HG02943 (cell line): ENCODE measurements around the gene HPCAL1.

ENCODE experiments used
- ATAC-seq: cut with Tn5 transposase; IDR thresholded peaks from one replicate; pipeline ENCODE4 v1.9.1; 2021; ENCODE audit warnings: mild to moderate bottlenecking, low read depth, moderate library complexity; ENCODE audit not compliant: unreplicated experiment

HPCAL1 gene

DNA sequence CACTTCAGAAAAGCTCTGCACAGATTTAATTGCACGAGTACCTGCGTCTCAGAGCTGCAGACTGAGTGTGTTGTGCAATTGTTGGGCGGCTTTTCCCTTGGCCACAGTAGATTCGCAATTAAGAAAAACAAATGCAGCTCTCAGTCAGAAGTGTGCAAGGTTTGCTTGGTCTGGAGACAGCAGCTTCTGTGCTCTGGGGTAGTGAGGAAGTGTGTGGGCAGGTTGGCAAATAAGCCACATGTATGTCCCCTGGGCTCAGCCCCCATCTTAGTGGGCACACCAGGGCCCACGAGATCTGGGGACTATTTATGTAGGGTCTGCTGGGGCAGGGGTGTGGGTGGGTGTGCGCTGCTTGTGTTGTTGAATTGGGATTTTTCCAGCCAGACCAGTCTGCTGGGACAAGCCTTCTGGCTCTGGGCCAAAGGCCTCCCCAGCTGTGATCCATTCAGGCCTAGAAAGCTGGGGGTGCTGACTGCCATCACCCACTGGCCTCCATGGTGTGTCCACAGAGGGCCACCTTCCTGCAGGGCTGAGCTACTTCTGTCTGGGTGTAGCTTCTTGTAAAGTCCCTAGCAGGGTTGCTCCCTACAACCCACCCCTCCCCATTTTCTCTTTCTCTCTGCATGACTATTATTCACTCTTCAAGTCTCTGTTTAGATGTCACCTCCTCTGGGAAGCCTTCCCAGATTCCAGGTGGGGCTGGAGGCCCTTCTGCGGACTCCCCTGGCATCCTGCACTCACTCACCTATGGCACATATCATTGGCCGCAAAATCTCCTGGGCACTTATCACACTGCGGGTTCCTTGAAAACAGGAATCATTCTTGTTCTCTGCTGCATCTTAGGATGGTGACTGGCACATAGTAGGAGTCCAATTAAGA, 77.6 kb downstream of the HPCAL1 start:
- no peak for ATAC-seq

DNA sequence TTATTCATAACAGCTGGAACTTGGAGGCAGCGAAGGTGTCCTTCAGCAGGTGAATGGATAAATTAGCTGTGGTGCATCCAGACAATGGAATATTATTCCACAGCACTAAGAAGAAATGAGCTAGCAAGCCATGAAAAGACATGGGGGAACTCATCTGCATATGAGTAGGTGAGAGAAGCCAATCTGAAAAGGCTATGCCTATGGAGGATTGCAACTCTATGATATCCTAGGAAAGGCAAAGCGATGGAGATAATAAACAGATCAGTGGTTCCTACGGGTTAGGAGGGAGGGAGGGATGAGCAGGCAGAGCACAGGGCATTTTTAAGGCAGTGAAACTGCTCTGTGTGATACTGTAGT, 79.3 kb downstream of the HPCAL1 start:
- ATAC-seq, result no peak

DNA sequence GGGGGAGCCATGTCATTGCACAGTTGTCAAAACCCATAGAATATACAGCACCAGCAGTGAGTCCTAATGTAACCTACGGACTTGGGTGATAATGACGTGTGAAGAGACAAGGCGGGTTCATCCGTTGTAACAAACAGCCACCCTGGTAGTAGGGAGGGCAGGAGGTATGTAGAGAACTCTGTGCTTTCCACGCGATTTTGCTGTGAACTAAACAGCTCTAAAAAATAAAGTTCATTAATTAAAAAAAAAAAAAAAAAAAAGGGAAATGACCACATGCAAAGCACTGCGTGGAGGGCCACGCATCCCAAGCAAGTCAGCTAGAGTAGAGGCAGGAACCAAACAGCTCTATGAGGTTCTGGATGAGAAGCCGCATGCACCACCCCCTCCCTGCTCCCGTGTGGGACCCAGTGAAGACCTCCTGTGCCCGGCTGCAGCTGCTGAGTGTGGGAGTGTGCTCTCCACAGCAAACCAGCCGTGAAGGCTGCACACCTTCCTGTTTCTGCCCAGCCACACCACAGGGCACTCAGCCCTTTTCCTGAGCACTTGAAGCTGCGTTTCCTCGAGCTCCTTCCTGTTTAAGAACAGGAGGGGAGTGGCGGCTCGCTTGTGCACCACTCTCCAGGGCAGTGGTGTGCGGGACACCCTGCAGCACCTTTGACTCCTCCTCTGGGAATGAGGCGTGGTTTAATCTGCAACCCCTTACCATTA, 79.8 kb downstream of the HPCAL1 start:
- ATAC-seq, result peak; percentile 50

DNA sequence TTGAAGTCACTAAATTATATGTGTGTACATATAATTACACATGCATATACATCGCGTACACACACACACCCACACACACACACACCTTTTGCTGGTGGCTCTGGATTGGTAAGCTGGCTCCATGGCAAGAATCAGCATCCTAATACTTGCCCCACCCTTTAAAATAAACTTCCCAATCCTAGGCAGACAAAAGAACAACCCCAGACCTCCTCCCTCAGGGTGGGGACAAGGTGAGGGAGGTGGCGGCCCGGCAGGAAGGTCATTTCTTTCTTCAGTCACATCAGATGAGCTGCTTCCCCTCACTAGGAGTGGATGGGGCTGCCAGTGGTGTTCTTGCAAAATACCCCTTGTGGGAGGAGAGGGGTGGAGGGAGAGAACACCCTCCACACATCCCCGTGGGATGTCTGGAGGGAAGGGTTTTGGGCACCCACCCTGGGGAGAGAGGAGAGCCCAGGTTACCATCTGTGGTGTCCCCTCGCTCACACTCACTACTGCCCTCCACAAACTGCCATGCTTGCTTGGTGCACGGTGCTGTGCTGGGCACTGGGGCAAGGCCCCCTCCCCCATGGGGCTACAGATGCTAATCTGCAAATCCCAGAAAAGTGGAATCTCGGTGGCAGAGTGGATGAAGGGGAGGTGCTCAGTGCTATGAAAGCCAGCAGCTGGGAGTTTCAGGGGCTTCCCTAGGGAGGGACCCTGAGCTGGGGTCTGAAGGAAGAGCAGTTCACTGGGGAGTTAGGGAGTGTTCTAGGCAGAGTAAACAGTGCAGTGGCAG, 81.4 kb downstream of the HPCAL1 start:
- ATAC-seq, result no peak

DNA sequence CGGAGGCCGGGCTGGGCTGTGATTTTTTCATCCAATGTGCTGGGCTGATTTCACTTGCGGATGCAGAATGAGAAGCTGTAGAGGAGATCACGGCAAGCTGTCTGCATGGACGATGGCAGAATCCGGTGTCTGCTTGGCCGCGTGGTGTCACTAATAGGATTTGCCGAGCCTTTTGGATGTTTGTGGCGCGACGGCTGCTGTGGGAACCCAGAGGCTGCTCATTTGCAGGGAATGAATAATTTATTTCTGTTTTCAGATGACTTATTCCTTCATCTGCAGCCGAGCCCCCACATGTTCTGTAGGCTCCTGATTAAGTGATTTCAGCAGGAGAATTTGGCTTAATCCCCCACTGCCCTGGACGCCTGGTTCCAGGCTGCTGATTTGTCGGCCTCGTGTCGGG, 82.8 kb downstream of the HPCAL1 start:
- ATAC-seq, result no peak

DNA sequence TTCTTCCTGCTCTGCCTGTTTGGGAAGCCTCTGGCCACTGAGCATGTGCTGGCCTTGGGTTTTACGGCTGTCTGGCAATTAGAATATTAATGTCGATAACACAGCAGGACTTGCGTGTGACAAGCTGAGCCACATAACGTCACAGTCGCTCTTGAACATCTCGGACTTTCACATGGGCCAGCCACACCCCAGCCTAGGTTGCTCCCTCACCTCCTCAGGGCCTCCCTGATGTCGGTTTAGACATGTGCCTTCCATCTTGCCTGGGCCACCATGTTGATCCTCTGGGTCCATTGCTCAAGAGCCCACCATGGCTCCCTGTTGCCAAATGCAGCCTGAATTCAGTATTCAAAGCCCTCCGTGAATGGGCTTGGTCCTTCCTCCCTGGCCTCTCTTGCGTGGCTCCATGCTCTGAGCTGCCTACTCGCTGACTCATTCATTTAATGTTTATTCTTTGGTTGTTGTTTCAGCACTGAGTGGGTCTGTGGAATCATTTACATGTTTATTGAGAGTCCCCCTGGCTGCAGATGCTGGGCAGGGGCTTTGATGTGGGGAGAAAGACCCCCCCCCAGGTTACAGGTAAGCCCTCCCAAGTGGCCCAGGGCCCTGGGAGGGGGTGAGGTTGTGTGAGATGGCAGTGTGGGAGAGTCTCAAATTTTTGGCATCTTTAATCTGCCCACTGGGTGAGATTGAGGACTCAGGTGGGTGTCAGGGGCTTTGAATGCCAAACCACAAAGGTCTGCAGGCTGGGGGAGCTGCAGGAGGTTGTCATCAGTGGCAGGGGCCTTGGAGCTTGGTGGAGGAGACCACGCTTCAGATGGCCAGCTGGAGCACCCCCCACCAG, 83.4 kb downstream of the HPCAL1 start:
- no peak for ATAC-seq

DNA sequence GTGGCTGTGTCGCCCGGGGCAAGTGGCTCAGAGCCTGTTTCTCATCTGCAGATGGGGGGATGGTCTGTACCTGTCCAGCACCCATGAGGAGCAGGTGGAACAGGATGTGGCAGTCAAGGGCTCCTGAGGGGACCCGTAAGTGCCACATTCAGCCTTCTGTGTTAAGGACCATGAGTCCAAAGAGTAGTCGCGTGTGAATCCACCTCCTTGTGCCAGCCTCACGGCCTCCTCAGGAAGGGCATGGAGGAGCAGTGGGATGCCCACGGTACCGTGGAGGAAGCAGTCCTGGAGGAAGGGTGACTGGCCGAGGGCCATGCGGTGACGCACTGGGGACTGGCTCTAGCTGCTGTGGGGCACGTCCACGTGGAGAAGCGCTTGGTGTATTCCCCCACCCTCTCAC, 84.3 kb downstream of the HPCAL1 start:
- ATAC-seq, result no peak

DNA sequence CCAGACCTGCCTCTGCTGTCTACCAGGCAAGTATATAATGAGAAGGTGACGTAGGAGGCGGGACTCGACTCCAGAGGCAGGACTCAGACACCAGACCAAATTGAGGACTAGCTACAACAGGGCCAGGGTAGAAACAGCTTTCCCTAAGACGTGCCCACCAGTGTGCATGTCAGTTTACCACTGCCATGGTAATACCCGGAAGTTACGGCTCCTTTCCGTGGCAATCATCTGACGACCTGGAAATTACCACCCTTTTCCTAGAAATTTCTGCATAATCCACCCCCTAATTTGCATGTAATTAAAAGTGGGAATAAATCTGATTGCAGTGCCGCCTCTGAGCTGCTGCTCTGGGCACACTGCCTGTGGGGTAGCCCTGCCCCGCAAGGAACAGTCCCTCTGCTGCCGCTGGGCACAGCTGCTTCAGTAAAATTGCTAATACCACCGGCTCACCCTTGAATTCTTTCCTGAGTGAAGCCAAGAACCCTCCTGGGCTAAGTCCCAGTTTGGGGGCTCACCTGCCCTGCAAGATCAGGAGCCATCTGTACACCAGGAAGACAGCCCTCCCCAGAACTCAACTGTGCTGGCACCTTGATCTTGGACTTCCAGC, 86.4 kb downstream of the HPCAL1 start:
- ATAC-seq, result no peak

DNA sequence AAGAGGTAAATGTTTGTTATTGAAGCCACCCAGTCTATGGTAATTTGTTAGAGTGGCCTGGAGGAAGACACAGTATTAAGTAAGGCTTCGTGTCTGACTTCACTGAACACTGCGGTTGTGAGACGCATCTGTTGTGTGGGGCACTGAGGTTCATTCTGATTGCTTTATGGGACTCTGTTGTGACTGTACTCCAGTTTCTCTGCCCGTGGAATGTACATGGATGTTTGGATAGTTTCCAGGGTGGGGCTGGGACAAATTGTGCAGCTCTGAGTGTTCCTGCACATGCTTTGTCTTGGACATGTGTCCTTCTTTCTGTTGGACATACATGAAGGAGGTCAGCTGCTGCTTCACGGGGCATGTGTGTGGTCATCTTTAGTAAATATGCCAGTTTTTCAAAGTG, 86.9 kb downstream of the HPCAL1 start:
- ATAC-seq, result no peak

DNA sequence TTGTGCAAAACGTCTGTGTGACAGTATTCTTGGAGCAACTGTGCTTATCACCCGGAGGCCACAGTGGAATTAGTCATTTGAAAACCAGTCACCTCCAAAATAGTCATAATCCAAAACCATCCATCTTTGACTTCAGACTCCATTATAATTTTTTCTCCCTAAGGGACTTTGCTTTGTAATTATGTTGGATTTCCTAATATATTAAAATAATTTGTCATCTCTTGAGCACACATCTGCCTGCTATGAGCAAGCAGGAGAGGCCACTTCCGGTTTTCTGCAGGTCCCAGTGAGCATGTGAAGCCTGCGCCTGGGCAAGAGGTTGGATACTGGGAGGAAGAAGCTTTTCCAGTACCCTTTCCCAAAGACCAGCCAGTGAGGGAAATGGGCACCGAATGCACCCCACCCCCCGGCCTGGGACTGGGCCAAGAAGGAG, 87.7 kb downstream of the HPCAL1 start:
- ATAC-seq, result no peak

DNA sequence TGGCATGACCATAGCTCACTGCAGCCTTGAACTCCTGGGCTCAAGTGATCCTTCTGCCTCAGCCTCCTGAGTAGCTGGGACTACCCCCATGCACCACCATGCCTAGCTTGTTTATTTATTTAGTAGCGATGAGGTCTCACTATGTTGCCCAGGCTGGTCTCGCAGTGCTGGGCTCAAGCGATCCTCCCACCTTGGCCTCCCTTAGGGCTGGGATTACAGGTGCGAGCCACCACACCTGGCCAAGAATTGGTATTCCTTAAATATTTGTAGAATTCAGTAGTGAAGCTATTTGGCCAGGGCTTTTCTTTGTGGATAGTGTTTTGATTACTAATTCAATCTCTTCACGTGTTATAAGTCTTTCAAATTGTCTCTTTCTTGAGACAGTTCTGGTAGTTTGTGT, 89.4 kb downstream of the HPCAL1 start:
- no peak for ATAC-seq

DNA sequence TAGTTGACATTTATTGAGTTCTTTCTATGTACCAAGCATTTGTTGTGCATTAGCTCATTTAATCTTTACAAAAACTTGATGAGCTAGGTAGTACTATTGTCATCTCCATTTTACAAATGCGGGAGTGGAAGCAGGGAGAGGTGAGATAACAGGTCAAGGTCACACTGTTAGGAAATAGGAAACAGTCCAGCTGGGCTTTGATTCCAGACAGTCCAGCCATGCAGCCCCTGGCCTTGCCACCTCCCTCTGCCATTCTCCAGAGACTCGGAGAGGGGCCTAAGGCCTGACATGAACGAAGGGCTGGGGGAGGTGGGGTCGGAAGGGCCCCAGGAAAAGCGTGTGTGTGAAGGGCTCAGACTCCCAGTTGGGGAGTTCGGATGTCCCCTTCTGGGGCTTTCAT, 89.8 kb downstream of the HPCAL1 start:
- ATAC-seq, result no peak

DNA sequence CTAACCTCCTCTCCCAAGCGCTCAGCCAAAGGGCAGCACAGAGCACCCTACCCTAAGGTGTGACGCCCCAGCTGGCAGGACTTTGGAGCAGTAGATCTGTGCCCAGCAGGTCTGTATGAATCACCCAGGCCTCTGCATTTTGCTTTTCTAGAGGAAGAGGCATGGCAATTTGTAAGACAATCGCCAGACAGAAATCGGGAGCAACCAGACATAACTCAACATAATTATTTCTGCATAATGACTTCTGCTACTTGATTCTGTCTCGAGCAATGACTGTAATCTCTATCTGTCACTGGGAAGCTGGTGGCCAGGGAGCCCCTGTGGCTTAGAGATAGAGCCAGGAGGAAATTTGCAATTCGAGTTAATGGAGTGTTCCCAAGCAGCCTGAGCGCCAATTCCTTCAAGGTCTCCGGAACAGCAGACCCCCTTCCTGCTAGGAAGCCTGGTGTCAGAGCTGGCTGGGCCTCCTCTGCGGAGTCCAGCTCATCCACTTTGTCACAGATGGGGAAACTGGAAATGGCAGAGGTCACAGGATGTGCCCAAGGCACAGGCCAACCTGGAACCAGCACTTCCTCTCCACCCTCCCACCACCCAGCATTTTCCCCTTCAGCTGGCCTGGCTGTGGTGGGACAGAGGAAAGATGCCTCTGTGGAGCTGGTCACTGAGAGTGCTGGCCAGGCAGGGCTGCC, 90.4 kb downstream of the HPCAL1 start:
- ATAC-seq, result no peak

DNA sequence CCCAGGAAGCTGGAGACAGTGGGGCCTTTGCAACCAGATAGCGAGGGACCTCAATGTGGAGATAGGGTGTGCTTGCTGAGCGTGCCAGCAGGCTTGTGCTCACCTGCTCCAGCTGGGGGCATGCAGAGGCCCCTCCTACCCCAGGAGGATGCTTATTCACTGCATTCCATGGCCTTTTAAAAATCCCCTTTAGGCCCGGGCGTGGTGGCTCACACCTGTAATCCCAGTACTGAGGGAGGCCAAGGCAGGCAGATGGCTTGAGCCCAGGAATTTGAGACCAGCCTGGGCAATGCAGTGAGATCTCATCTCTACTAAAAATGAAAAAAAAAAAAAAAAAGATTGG, 90.9 kb downstream of the HPCAL1 start:
- no peak for ATAC-seq

DNA sequence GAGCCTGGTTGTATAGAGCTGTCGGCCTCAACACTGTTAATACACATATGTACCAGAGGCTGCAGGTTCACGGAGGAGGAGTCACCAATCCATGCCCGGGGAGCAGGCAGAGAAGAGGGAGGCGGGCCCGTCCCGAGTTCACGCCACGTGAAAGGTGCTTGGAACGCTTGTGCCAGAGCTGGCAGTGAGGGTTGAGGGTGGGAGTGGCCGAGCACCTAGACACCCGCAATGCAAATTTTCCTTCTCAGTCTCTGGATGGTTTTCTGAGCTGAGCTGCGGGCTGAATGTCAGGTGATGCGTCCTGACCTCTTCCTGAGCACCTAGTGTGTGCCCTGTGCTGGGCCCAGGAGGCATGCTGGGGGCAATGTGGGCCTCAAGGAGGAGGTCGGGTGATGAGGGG, 93.2 kb downstream of the HPCAL1 start:
- ATAC-seq, result no peak

DNA sequence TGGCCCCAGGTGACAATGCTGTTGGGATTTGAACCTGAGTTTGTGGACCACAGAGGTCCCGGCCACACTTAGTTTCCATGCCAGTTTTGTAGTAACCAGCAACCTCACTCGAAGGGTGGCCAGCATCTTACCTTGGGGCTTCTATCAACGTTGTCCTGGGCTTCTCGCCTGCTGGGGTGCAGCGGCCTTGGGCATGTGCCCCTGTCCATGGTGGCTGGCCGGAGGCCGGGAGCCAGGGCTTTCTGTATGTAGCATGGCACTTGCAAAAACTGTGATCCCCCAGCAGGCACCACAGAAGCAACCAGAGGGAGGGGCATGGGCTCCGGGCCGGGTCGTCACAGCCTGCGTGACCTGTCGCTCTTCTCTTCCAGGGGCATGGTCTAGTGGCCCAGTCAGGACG, 93.8 kb downstream of the HPCAL1 start:
- no peak for ATAC-seq

DNA sequence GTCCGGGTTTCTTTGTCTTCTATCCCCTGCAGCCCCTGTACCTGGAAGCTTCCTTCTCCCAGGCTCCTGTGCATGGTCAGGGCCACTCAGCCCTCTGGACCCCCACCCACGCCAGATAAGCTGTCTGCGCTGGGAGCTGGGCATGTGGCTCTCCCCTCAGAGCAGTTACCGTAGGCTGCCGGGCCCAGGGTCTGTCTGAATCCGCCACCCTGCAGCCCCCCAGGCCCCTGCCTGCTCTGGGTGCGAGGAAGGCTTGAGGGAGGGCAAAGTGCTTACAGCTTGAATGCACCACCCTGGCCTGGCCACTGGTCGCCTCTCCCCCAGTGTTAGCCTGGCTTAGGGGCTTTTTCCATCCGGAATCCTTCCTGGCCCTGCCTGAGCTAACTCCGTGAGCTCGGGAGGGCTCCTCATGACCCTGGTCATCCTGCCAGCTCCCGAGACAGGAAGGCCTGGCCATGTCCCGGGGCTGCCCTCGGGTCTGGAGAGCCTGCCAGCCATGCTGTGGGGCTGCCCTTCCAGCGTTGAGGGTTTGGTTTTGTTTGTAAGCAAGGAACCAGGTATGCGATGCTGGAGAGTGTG, 94.7 kb downstream of the HPCAL1 start:
- ATAC-seq, result no peak

DNA sequence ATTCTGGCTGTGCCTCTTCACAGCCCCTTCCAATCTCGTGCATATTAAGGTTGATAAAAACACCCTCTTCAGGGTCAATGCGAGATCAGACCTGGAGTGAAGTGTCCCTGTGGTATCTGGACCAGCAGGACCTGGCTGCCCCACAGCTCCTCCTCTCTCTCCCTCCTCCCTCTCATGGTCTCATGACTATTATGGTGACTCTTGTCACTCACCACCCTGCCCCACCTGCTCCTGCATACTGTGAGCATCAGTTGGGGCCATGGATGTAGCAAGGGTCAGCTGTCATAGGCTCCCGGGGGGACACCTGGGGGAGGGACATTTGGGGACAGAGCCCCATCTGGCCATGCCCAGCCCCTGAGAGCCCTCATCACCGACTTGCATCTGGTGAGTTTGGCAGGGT, 95.2 kb downstream of the HPCAL1 start:
- no peak for ATAC-seq

DNA sequence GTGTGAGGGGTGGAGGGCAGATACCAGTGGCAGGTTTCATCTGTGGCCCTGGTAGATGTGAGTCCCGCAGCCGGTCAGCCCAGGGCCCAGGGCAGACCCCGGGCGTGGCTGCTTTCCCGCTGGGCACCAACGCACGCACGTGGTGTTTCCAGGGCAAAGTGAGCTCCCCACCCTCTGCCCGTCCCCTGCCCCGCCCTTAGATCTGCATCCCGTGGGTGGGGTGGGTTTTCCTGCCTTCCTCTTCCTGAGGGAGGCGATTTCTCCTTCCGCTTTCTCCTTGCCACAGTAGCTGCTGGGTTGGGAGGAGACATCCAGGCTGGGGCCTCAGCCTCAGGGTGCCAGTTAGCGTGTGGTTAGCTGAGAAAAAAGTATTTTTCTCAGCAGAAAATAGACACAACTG, 95.8 kb downstream of the HPCAL1 start:
- ATAC-seq, result no peak
